ENCODE results near the gene KRT35.

The KRT35 gene

DNA sequence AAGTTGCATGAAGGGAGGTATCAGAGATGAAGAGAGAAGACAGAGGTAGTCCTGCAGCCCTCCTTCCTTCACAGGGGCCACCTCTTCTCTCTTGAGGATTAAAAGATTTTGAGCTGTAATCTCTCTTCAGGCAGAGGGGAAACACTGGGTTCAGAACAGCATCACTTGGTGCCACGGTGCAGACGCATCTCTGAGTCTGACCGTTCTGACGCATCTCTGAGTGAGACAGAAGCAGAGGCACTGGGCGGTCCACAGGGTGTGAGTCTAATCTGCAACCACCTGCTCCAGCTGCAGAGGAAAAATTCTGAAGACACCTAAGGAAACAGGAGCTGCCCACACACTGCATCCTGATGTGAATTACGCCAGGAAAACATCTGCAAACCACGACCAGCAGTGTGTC, 51.3 kb downstream of the KRT35 start:
- no peaks in the 10 kb centered on the region for H3K4me1 ChIP-seq (ENCODE audit: control insufficient read depth, insufficient read depth, low read length)
- no peak overlapping the region for H3K9ac ChIP-seq (ENCODE audit: low read length)
- no peak overlapping the region for H3K4me3 ChIP-seq (ENCODE audit: low read length)
- H3K27me3 ChIP-seq (replicated peaks; ENCODE audit: control insufficient read depth, insufficient read depth, low read length): peaks cover 12% of the 10 kb centered on the region
- DNase-seq (ENCODE audit: low read depth): no peak
- H3K9me3 ChIP-seq (ENCODE audit: control insufficient read depth, low read length): no peaks in the 10 kb centered on the region
- H3K36me3 ChIP-seq (ENCODE audit: control insufficient read depth, insufficient read depth, low read length, severe bottlenecking): no peaks in the 10 kb centered on the region

- H3K9ac ChIP-seq (ENCODE audit: low read length): no peak overlapping the region
- peaks cover 11% of the 10 kb centered on the region for H3K27me3 ChIP-seq (replicated peaks; ENCODE audit: control insufficient read depth, insufficient read depth, low read length)
- no peaks in the 10 kb centered on the region for H3K36me3 ChIP-seq (ENCODE audit: control insufficient read depth, insufficient read depth, low read length, severe bottlenecking)
- no peak for DNase-seq (ENCODE audit: low read depth)
- no peaks in the 10 kb centered on the region for H3K9me3 ChIP-seq (ENCODE audit: control insufficient read depth, low read length)
- no peaks in the 10 kb centered on the region for H3K4me1 ChIP-seq (ENCODE audit: control insufficient read depth, insufficient read depth, low read length)
- H3K4me3 ChIP-seq (ENCODE audit: low read length): no peak overlapping the region
Observed at GRCh38 chr17:41428591-41429291, 52.2 kb downstream of the KRT35 start.
